ENCODE results near the gene HTR1E.
"Not testable (repeated sequence)": the region's sequence is repeated elsewhere in the genome, so short reads cannot be mapped to it uniquely, and the experiment has no call there.

Gene HTR1E

GRCh38 chr6:86978251-86978650 is 40.9 kb downstream of the HTR1E start:
- no peak for DNase-seq (ENCODE audit: low spot score)

DNA sequence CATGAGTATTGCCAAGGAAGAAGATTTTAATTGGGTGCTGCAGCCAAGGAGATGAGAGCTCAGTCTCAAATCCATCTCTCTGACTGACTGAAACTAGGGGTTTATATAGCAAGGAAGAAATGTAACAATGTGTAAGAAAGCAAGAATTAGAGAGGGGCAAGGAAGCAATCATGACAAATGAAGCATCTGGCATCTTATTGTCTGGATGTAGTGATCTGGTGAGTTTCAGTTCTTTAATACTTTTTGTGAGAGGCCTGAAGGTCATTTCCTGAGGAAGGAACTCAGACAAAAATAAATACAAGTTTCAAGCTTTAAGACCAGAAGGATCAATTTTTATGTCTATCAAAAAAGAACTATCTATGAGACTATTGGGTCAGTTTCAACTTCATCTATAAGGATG is 64.2 kb downstream of the HTR1E start:
- no peak for DNase-seq (ENCODE audit: low spot score)

GRCh38 chr6:87002391-87002790 is 65.1 kb downstream of the HTR1E start:
- not testable (repeated sequence) for DNase-seq (ENCODE audit: low spot score)

DNA sequence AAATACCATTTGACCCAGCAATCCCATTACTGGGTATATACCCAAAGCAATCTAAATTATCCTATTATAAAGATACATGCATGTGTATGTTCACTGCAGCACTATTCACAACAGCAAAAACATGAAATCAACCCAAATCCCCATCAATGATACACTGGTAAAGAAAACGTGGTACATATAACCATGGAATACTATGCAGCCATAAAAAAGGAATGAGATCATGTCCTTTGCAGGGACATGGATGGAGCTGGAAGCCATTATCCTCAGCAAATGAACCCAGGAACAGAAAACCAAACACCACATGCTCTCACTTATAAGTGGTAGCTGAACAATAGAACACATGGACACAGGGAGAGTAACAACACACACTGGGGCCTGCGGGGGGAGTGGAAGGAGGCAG is 69.2 kb downstream of the HTR1E start:
- DNase-seq (ENCODE audit: low spot score), result not testable (repeated sequence)

DNA sequence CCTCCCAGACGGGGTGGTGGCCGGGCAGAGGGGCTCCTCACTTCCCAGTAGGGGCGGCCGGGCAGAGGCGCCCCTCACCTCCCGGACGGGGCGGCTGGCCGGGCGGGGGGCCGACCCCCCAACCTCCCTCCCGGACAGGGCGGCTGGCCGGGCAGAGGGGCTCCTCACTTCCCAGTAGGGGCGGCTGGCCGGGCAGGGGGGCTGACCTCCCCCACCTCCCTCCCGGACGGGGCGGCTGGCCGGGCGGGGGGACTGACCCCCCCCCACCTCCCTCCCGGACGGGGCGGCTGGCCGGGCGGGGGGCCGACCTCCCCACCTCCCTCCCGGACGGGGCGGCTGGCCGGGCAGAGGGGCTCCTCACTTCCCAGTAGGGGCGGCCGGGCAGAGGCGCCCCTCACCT is 72.3 kb downstream of the HTR1E start:
- DNase-seq (ENCODE audit: low spot score), result not testable (repeated sequence)

- no peak for DNase-seq (ENCODE audit: low spot score)
Observed at GRCh38 chr6:87012035-87012434, 74.7 kb downstream of the HTR1E start.

DNA sequence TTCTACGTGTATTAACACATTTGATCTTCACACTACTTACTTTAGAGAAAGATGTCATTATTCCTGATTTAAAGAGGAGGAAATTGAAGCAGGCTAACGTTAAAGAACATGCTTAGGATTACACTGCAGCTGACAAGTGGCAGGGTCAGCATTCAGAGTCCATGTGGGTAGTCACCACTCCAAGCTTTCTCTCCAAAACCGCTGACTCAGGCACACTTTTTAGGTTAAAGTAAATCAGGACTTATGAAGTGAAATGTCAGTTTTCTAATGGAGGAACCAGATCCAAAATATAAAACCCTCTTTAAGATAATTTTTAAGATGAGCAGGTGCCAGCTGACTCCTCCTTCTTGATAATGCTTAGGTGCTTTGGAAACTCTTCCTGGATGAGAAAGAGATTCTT is 75.4 kb downstream of the HTR1E start:
- DNase-seq (ENCODE audit: low spot score), result no peak

DNA sequence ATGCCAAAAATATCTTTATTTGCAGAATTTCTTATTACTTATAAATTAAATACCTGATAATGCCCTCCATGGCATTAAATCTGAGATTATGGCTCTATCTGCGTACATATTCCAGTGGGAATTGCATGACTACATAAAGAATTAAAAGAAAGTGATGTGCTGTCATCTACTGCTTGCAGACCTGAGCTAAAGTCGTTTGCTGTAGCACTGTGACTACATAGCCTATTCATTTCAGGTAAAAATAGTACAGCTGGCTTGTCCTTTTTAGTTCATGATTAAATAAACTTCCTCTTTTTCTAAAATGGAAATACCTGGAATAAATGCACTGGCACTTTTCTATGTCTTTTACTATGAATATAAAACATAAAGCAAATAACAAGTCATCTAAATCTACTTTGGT is 79.4 kb downstream of the HTR1E start:
- DNase-seq (ENCODE audit: low spot score), result no peak

- no peak for DNase-seq (ENCODE audit: low spot score)
Observed at GRCh38 chr6:87027021-87027420, 89.7 kb downstream of the HTR1E start.

DNA sequence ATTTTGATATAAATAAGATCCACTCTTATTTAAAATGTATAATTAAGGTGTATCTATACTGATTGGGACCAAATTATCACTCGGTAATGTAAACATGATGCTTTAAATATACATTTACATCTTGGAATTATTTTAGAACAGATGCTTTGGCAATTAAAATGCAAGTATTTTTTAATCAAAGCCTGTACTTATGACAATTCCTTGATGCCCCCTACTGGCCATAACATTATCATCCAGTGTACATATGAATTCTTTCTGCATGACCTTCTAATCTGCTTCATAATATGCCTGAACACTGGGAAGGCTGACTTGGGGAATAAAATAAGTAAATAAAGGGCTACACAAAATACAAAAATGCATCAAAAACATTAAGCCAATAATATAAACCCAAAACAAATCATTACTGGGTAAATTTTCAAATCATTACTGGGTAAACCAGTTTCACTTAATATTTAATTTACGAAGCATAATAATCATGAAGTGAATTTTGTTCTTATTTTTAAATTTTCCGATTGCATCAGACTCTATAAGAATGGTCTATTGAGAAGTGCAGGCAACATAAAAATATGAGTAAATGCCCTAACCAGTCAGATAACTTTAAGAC is 92.5 kb downstream of the HTR1E start:
- DNase-seq (ENCODE audit: low spot score), result peak; percentile 11

DNA sequence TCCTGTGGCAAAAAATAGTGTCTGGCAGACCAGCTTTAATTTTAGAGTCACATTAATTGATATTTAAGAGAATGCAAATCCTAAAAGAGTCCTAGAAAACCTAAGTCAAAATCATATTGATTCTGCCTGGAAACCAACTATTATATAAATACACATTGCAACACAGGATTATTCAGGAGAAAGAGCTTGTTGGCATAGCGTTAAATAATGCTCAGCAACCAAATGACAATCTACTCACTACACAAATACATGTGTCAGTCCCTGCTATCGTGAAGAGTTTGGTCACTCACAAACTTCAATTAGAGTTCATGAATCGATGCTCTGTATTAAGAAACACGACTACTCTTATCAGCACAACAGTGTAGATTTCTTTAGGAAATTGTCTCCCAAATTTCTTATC is 103.4 kb downstream of the HTR1E start:
- DNase-seq (ENCODE audit: low spot score), result no peak

GRCh38 chr6:87045521-87046075 is 108.3 kb downstream of the HTR1E start:
- no peak for DNase-seq (ENCODE audit: low spot score)

DNA sequence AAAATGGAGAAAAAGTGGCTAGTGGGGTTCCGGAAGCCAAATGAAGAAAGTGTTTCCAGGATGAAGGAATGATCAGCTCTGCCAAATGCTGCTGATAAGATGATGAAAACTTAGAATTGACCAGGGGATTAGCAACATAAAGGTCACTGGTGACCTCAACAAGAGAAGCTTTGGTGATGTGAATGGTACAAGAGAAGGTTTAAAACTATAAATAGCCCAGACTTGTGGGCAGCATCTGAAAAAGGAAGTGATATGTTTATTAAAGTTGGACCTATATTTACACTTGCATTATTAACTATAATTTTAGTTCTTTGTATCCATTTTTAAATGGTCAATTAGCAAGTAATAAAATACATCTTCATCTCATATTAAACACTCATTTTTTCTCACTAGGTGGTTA is 112.5 kb downstream of the HTR1E start:
- no peak for DNase-seq (ENCODE audit: low spot score)

- no peak for DNase-seq (ENCODE audit: low spot score)
Observed at GRCh38 chr6:87053312-87053711, 116.0 kb downstream of the HTR1E start.

GRCh38 chr6:87054143-87054833 is 117.0 kb downstream of the HTR1E start:
- no peak for DNase-seq (ENCODE audit: low spot score)

GRCh38 chr6:87059943-87060342 is 122.6 kb downstream of the HTR1E start:
- no peak for DNase-seq (ENCODE audit: low spot score)

GRCh38 chr6:87065117-87065516 is 127.8 kb downstream of the HTR1E start:
- no peak for DNase-seq (ENCODE audit: low spot score)
